Caki2 (cell line): Measurements from ENCODE around the gene FEM1A. TPM values are rescaled to one million over a fixed set of nuclear protein-coding genes. Genes with fewer than 3 reads are reported as not detected.
"Not testable (repeated sequence)": the region's sequence is repeated elsewhere in the genome, so short reads cannot be mapped to it uniquely, and the experiment has no call there.

Source experiments
- DNase-seq: peaks from one replicate; pipeline ENCODE4 v3.0.0-alpha.2; 2015; ENCODE audit warnings: low read depth
- in situ Hi-C: cut with HindIII; loops from 2 replicates; pipeline ENCODE4 v1.10.0; 2016; ENCODE audit warnings: low sequenced_read_pairs, low pct_unique_long_range_greater_than_20kb, mixed read lengths
- total RNA-seq: library from RNA; depleted of rRNA; stranded (reverse); fragments of >200 nt; shearing (Covaris generic); gene quantifications from 2 replicates; pipeline ENCODE4 v1.2.3, GENCODE V29; 2014; ENCODE audit warnings: low replicate concordance

FEM1A gene
- total RNA-seq, 1 experiment from 2014 or later = 13.3 TPM

GRCh38 chr19:4768934-4769777 lies 22.4 kb upstream of the FEM1A start:
- in situ Hi-C loops = no loop called here
- peak; percentile 84 for DNase-seq

GRCh38 chr19:4772566-4772965 lies 19.0 kb upstream of the FEM1A start:
- in situ Hi-C loops = no loop called here
- no peak for DNase-seq

- in situ Hi-C loops = no loop called here
- no peak for DNase-seq
Observed at GRCh38 chr19:4773047-4773640, 18.4 kb upstream of the FEM1A start.

- in situ Hi-C loops = no loop called here
- DNase-seq = no peak
Observed at GRCh38 chr19:4774136-4774535, 17.4 kb upstream of the FEM1A start.

GRCh38 chr19:4775627-4776152 lies 15.8 kb upstream of the FEM1A start:
- DNase-seq = no peak
- in situ Hi-C loops = no loop called here

GRCh38 chr19:4776436-4777211 lies 14.9 kb upstream of the FEM1A start:
- no peak for DNase-seq
- in situ Hi-C loops = no loop called here

- in situ Hi-C loops, DNase-seq: not testable (repeated sequence)
Observed at GRCh38 chr19:4778124-4778523, 13.4 kb upstream of the FEM1A start.

GRCh38 chr19:4780860-4781259 lies 10.7 kb upstream of the FEM1A start:
- no peak for DNase-seq
- in situ Hi-C loops = no loop called here

GRCh38 chr19:4781801-4782200 lies 9.7 kb upstream of the FEM1A start:
- DNase-seq = no peak
- in situ Hi-C loops = no loop called here

- DNase-seq, in situ Hi-C loops: not testable (repeated sequence)
Observed at GRCh38 chr19:4786412-4787016, 5.0 kb upstream of the FEM1A start.

- in situ Hi-C loops = not testable (repeated sequence)
- peak; percentile 29 for DNase-seq
Observed at GRCh38 chr19:4792019-4792865, 708 bp downstream of the FEM1A start.

GRCh38 chr19:4792866-4793195 lies 1.3 kb downstream of the FEM1A start:
- DNase-seq, in situ Hi-C loops: not testable (repeated sequence)

- in situ Hi-C loops, DNase-seq: not testable (repeated sequence)
Observed at GRCh38 chr19:4793278-4793677, 1.7 kb downstream of the FEM1A start.

GRCh38 chr19:4794971-4795370 lies 3.4 kb downstream of the FEM1A start:
- in situ Hi-C loops = no loop called here
- DNase-seq = no peak

- DNase-seq = no peak
- in situ Hi-C loops = no loop called here
Observed at GRCh38 chr19:4795400-4795799, 3.9 kb downstream of the FEM1A start.

- in situ Hi-C loops = no loop called here
- DNase-seq = no peak
Observed at GRCh38 chr19:4800591-4801081, 9.1 kb downstream of the FEM1A start.

- DNase-seq = no peak
- in situ Hi-C loops = no loop called here
Observed at GRCh38 chr19:4801085-4801619, 9.6 kb downstream of the FEM1A start.
